ENCODE results near the gene CCDC170. TPM values are rescaled to one million over a fixed set of nuclear protein-coding genes. Genes with fewer than 3 reads are reported as not detected.

Gene CCDC170
- total RNA-seq = 2.6 and 3.1 TPM in 2 replicates

DNA sequence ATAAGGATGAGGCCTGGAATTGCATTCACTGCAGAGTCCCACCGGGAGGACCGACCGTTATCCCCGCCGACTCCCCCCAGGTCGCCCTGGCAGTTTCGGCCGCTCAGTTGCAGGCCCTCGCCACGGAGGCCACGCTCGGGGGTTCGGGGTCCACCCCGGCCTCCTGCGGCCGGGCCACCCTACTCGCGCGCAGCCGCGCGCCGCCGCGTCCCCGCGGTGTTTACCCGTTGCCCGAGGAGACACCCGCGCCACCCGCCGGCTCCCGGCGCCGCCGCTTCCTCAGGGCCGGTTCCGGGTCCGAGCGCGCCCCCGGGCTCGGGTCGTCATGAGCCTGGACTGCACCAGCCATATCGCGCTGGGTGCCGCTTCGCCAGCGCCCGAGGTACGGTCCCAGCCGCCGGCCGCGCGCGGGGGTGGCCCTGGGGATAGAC is at the start of gene CCDC170:
CCDC170 (plus strand) TSS at position 214 of the 431 bp plus-strand sequence; CDS start at position 326, 112 bp downstream.

DNA sequence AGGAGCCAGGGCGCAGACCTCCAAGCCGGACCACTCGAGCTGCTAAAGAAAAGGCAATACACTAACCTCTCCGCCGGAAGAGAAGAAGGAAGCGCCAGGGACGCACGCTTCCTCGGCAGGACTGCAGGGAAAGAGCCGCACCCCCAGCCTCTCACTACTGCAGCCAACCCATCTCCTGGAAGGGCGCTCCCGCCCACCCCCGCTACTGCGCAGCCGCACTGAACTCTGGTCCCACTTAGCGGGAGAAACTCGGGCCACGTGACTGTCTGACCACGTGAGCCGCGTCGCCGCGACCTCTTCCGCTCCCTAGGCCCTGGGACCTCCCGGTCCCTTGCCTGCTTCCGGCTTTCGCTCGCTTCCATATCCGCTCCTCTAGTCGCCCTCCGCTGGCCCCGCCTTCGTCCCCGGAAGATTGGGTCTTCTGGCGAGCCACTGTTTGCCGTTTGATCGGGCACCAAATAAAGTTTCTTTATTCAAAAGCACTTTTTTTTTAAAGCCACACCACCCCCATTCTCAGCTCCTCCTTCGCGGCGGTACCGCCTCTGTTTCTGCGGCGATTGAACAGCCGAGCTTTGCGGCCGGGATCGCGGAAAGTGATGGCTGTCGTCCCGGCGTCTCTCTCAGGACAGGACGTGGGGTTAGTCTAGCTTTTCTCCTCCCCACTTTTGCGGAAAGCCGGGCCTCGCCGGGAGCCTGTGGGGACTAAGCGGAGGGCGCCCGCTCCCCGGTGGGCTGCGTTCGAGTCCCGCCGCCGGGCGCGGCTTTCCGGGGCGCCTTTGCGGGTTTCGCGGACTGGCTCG is 41.7 kb upstream of the CCDC170 start, which contains the start of gene RMND1:
RMND1 (minus strand) TSS at position 177 of the 800 bp plus-strand sequence. CDS start 6,315 bp downstream, outside the sequence.

Other genes starting within 250 kb of the CCDC170 start
- 7.4 and 8.8 TPM in 2 replicates for gene ZBTB2, start 102.5 kb upstream of the CCDC170 start, total RNA-seq
- gene RMND1, start 41.9 kb upstream of the CCDC170 start, total RNA-seq = 34.1 and 39.2 TPM in 2 replicates